Stomach smooth muscle (tissue), 2 donors: ENCODE results near the gene MAP2K5.
A peak's percentile ranks its signal among the peaks of the same experiment; 100 is the strongest.

Experiments
- H3K27ac ChIP-seq: one replicate; pipeline ENCODE4 v1.7.0; 2013; ENCODE audit warnings: mild to moderate bottlenecking, low read length, inconsistent platforms
- H3K27me3 ChIP-seq, 2 donors: one replicate each; pipeline ENCODE4 v1.7.0; 2013; ENCODE audit warnings: low read length in 2 of 2; ENCODE audit not compliant: insufficient read depth in 2 of 2, control insufficient read depth in 1 of 2
- H3K36me3 ChIP-seq, 2 donors: one replicate each; pipeline ENCODE4 v1.7.0; 2013; ENCODE audit warnings: low read length in 2 of 2; ENCODE audit not compliant: control insufficient read depth in 2 of 2, insufficient read depth in 2 of 2
- H3K4me1 ChIP-seq: one replicate; pipeline ENCODE4 v1.7.0; 2013; ENCODE audit warnings: low read length; ENCODE audit not compliant: control insufficient read depth, insufficient read depth
- H3K4me3 ChIP-seq, 2 donors: one replicate each; pipeline ENCODE4 v1.7.0; 2013; ENCODE audit warnings: low read length in 2 of 2
- H3K9ac ChIP-seq, 2 donors: one replicate each; pipeline ENCODE4 v1.7.0; 2013; ENCODE audit warnings: low read length in 2 of 2, mild to moderate bottlenecking in 1 of 2
- H3K9me3 ChIP-seq, 2 donors: one replicate each; pipeline ENCODE4 v1.7.0; 2013; ENCODE audit warnings: low read length in 2 of 2; ENCODE audit not compliant: control insufficient read depth in 2 of 2
- donor health status: healthy.
- donor health status: Pancreatic carcinoma.

MAP2K5 gene

DNA sequence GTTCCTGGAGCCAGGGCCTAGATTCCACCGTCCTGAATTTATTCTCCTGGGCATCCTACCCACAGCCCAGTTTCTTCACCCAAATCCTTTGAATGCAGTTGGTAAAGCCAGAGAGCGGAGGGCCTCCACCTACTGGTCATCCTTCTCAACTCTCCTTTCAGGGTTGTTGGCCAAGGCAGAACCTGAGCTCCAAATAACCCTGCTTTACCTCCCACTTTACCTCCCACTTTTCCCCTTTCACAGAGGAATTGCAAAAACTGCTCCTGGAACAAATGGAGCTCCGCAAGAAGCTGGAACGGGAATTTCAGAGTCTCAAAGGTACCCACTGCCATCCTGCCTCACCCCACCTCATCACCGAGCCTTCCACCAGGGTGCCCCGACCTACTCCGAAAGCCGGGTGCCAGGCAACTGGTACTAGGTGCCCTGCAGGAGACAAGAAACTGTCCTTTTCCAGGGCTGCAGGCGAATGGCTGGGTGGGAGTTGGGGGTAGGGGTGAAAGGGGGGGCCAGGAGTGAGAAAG lies 289.6 kb downstream of the MAP2K5 start:
- Histone ChIP-seq H3K4me1 (peaks cover 46% of the 10 kb centered on the region), H3K27me3 (peaks cover 73 to 91% of the 10 kb centered on the region in 2 donors), H3K4me3 (no peak overlapping the region), H3K9me3 (no peaks in the 10 kb centered on the region), H3K36me3 (no peaks in the 10 kb centered on the region), H3K9ac (no peak overlapping the region), H3K27ac (no peak overlapping the region)

DNA sequence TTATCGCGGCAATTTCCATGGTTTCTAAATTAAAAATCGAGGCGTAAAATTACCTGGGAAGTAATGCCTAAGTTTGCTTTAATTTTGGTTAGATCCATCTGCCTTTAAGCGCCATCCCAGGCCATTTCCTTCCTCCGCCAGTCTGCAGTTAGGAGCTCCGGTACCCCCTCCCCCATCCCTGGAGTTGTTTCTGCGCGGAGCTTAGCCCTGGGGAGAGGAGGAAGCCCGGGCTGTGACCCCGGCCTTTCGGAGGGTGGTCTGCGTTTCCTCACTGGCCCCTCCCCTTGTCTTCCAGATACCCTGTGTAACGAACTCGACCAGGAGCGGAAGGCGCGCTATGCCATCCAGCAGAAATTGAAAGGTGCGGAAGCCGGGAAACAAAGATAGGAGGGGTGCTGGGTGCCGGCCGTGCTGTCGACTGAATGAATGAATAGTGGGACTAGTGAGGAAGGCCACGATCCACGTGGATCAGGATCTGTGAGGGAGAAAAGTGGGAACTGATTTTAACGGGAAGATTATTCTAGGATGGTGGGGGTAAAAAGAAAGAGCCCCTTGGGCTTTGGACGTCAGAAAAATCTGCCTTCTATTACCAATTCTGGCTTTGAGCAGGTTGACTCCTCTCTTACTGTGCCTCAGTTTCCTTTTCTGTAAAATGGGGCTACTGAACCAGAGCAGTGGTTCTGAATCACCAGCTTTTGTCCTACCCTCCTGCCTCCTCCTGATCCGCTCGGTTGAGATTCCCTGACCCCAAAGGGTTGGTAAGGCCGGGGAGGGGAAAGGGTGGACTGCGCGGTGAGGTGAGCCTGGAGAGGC lies 290.6 kb downstream of the MAP2K5 start:
- peaks cover 73 to 81% of the 10 kb centered on the region in 2 donors for H3K27me3 ChIP-seq
- H3K4me1 ChIP-seq = peaks cover 39% of the 10 kb centered on the region
- no peaks in the 10 kb centered on the region for H3K36me3 ChIP-seq
- peak overlapping the region in 1 of 2 donors; percentile 64 for H3K4me3 ChIP-seq
- no peak overlapping the region for H3K9ac ChIP-seq
- H3K27ac ChIP-seq = no peak overlapping the region
- H3K9me3 ChIP-seq = no peaks in the 10 kb centered on the region

- H3K4me3 ChIP-seq = peak overlapping the region in 1 of 2 donors; percentile 64
- no peak overlapping the region for H3K9ac ChIP-seq
- H3K27me3 ChIP-seq = peaks cover 65 to 73% of the 10 kb centered on the region in 2 donors
- peaks cover 37% of the 10 kb centered on the region for H3K4me1 ChIP-seq
- no peaks in the 10 kb centered on the region for H3K9me3 ChIP-seq
- H3K27ac ChIP-seq = no peak overlapping the region
- H3K36me3 ChIP-seq = no peaks in the 10 kb centered on the region
Measured at GRCh38 chr15:67833710-67834511, 291.4 kb downstream of the MAP2K5 start.

- Histone ChIP-seq H3K9me3 (no peaks in the 10 kb centered on the region), H3K36me3 (no peaks in the 10 kb centered on the region), H3K4me3 (peak overlapping the region; percentile 60 to 64), H3K27ac (no peak overlapping the region), H3K4me1 (peaks cover 46% of the 10 kb centered on the region), H3K9ac (no peak overlapping the region), H3K27me3 (peaks cover 58 to 65% of the 10 kb centered on the region in 2 donors)
Measured at GRCh38 chr15:67834581-67835296, 292.2 kb downstream of the MAP2K5 start.

DNA sequence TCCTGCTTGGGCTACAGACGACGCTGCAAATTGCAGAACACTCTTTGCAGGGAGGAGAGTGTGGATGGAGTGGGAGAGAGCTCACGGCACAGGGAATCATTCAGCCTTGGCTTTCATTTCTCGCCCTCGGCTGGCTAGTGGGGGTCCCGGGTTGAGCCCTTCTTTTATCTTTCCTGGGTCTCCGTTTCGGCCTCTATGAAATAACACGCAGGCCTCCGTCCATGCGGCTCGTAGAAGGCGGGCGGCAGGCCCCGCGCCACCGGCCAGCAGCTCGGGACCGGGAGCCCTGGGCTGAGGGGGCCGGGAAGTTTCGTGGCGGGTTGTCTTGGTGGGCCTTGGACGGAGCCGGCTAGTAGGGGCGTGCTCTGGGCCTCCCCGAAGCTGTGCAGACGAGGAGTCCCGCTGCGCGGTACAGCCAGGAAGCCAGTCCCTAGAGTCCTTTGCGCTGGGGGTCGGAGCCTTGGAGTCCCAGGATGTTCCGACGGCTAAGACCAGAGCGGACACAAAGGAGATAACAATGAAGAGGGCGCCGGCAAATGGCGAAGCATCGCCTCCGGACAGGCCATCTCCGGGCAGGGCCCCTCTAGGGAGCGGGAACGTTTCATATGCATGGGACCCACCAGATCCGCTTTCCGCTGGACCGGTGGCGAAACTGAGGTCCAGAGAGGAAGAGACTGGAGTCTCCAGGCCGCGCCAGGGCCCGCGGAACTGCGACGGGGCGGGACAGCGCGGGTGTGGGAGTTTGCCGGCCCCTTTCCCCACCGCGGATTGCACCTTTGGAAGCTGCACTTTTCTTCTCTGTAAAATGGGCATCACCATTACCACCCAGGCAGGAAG lies 293.0 kb downstream of the MAP2K5 start:
- Histone ChIP-seq H3K4me1 (peaks cover 47% of the 10 kb centered on the region), H3K9me3 (no peaks in the 10 kb centered on the region), H3K9ac (peak overlapping the region; percentile 5 to 35), H3K36me3 (no peaks in the 10 kb centered on the region), H3K4me3 (peak overlapping the region; percentile 60 to 64), H3K27ac (no peak overlapping the region), H3K27me3 (peaks cover 53 to 57% of the 10 kb centered on the region in 2 donors)

DNA sequence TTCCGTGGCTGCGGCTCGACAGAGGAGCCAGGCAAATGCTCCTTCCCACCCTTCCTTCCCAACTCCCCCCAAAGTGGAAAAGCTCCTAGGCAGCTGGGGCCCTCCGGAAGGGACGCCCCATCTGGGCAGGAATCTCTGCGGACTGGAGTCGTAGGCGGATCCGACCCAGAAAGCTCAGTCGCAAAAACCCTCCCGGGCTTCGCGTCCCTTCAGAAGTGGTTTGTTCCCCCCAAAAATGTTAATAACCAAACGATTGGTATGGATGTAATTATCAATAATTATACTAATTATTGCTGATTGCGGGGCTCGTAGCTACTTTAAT lies 293.6 kb downstream of the MAP2K5 start:
- H3K4me1 ChIP-seq = peaks cover 49% of the 10 kb centered on the region
- H3K36me3 ChIP-seq = no peaks in the 10 kb centered on the region
- H3K9ac ChIP-seq = peak overlapping the region; percentile 5 to 35
- peaks cover 47 to 51% of the 10 kb centered on the region in 2 donors for H3K27me3 ChIP-seq
- no peaks in the 10 kb centered on the region for H3K9me3 ChIP-seq
- peak overlapping the region; percentile 60 to 64 for H3K4me3 ChIP-seq
- H3K27ac ChIP-seq = no peak overlapping the region

- Histone ChIP-seq H3K4me1 (peaks cover 53% of the 10 kb centered on the region), H3K27me3 (peaks cover 43 to 47% of the 10 kb centered on the region in 2 donors), H3K9me3 (no peaks in the 10 kb centered on the region), H3K36me3 (no peaks in the 10 kb centered on the region), H3K27ac (no peak overlapping the region), H3K9ac (no peak overlapping the region), H3K4me3 (peak overlapping the region in 1 of 2 donors; percentile 64)
Measured at GRCh38 chr15:67836477-67836876, 294.0 kb downstream of the MAP2K5 start.

DNA sequence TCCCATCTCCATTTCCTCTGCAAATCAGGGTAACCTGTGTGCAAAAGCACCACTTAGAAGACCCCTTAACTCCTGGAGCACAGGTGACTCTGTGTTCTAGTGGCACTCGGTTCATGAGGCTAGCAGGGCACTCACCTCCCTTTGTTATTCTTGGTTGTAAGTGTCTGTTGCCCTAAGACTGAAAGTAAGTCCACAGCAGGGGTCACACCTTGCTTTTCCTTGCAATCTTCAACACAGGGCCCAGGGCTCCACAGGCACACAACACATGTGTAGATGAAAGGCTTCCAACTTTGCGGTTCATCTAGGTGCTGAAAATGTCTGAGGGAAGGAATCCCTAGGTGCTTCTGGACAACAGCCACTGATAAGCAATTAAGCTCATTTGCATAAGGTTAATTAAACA lies 294.5 kb downstream of the MAP2K5 start:
- Histone ChIP-seq H3K27ac (no peak overlapping the region), H3K4me3 (no peak overlapping the region), H3K4me1 (peaks cover 54% of the 10 kb centered on the region), H3K9me3 (no peaks in the 10 kb centered on the region), H3K9ac (peak overlapping the region in 1 of 2 donors; percentile 13), H3K27me3 (peaks cover 40 to 44% of the 10 kb centered on the region in 2 donors), H3K36me3 (no peaks in the 10 kb centered on the region)

- H3K4me1 ChIP-seq = peaks cover 45% of the 10 kb centered on the region
- H3K9me3 ChIP-seq = no peaks in the 10 kb centered on the region
- peaks cover 21 to 25% of the 10 kb centered on the region in 2 donors for H3K27me3 ChIP-seq
- H3K4me3 ChIP-seq = peak overlapping the region; percentile 18 to 97
- peak overlapping the region in 1 of 2 donors; percentile 16 for H3K9ac ChIP-seq
- no peaks in the 10 kb centered on the region for H3K36me3 ChIP-seq
- peak overlapping the region; percentile 11 for H3K27ac ChIP-seq
Measured at GRCh38 chr15:67838789-67839332, 296.4 kb downstream of the MAP2K5 start.
